Naive thymus-derived CD4-positive, alpha-beta T cell (primary cell): Measurements from ENCODE around the gene PFKM. TPM values are rescaled to one million over a fixed set of nuclear protein-coding genes. Genes with fewer than 3 reads are reported as not detected.

ENCODE experiments used
- ATAC-seq: fragments of 150-1000 bp; cut with Tn5 transposase; 2 replicates; pipeline ENCODE4 v1.10.0; 2021; ENCODE audit warnings: mild to moderate bottlenecking, moderate library complexity
- CTCF ChIA-PET: fragments of 350-600 bp; sonication (Branson Sonifier 250); formaldehyde crosslinking; loops from one replicate; lab custom pipeline; 2021; ENCODE audit warnings: antibody characterized with exemption; lab: Charles Lee
- POLR2A ChIA-PET: fragments of 350-600 bp; sonication (Branson Sonifier 250); formaldehyde crosslinking; loops from one replicate; lab custom pipeline; 2021; ENCODE audit warnings: antibody characterized with exemption, inconsistent platforms; lab: Charles Lee
- DNase-seq, 9 donors: peaks; one replicate each; pipeline versions ENCODE4 v3.0.0 to v3.0.0-alpha.2; 2020 to 2022; ENCODE audit warnings: mixed read lengths in 1 of 9
- H3K27ac ChIP-seq: one replicate; pipeline ENCODE4 v1.7.0; 2013; ENCODE audit warnings: mild to moderate bottlenecking, low read depth, low read length, moderate library complexity
- H3K27me3 ChIP-seq, 2 donors: one replicate each; pipeline ENCODE4 v1.7.0; 2013; ENCODE audit warnings: low read length in 2 of 2, mild to moderate bottlenecking in 2 of 2, moderate library complexity in 2 of 2; ENCODE audit not compliant: control insufficient read depth in 2 of 2, insufficient read depth in 2 of 2
- H3K36me3 ChIP-seq, 3 experiments: 1 replicate in 2 of 3; 2 replicates in 1 of 3; pipeline ENCODE4 v1.7.0; 2013; ENCODE audit warnings: low read length in 3 of 3, mild to moderate bottlenecking in 3 of 3, moderate library complexity in 1 of 3; ENCODE audit not compliant: insufficient read depth in 3 of 3, control insufficient read depth in 2 of 3
- H3K4me1 ChIP-seq, 2 donors: one replicate each; pipeline ENCODE4 v1.7.0; 2013; ENCODE audit warnings: low read length in 2 of 2, mild to moderate bottlenecking in 2 of 2, moderate library complexity in 1 of 2; ENCODE audit not compliant: control insufficient read depth in 2 of 2, insufficient read depth in 2 of 2
- H3K4me3 ChIP-seq: 2 replicates; pipeline ENCODE4 v1.7.0; 2013; ENCODE audit warnings: mild to moderate bottlenecking, low read length
- H3K9me3 ChIP-seq, 3 experiments: 1 replicate in 2 of 3; 2 replicates in 1 of 3; pipeline ENCODE4 v1.7.0; 2013; ENCODE audit warnings: low read length in 3 of 3; ENCODE audit not compliant: control insufficient read depth in 2 of 3
- H3K27ac Mint-ChIP-seq, 9 donors: one replicate each; pipeline ENCODE4 v1.8.0; 2020 to 2022; ENCODE audit warnings: mixed read lengths in 9 of 9, mild to moderate bottlenecking in 8 of 9, moderate library complexity in 5 of 9, inconsistent platforms in 2 of 9
- H3K27me3 Mint-ChIP-seq, 5 donors: one replicate each; pipeline ENCODE4 v1.8.0; 2021 to 2022; ENCODE audit warnings: mixed read lengths in 5 of 5, mild to moderate bottlenecking in 1 of 5
- H3K36me3 Mint-ChIP-seq, 5 donors: one replicate each; pipeline ENCODE4 v1.8.0; 2020 to 2022; ENCODE audit warnings: mixed read lengths in 5 of 5, mild to moderate bottlenecking in 3 of 5, inconsistent platforms in 1 of 5
- H3K4me1 Mint-ChIP-seq, 7 donors: one replicate each; pipeline ENCODE4 v1.8.0; 2020 to 2022; ENCODE audit warnings: mixed read lengths in 7 of 7, mild to moderate bottlenecking in 3 of 7, inconsistent platforms in 1 of 7
- H3K4me3 Mint-ChIP-seq, 10 donors: one replicate each; pipeline ENCODE4 v1.8.0; 2020 to 2022; ENCODE audit warnings: mild to moderate bottlenecking in 10 of 10, mixed read lengths in 10 of 10, moderate library complexity in 6 of 10, inconsistent platforms in 2 of 10
- H3K9me3 Mint-ChIP-seq, 11 donors: one replicate each; pipeline ENCODE4 v1.8.0; 2020 to 2022; ENCODE audit warnings: mixed read lengths in 11 of 11, mild to moderate bottlenecking in 4 of 11, inconsistent platforms in 1 of 11, moderate library complexity in 1 of 11
- intact Hi-C, 2 donors: fragments of 100-400 bp; cut with micrococcal nuclease; formaldehyde crosslinking; loops; one replicate each; pipeline ENCODE4 v1.15.1; 2023
- polyA plus RNA-seq, 2 donors: library from polyadenylated mRNA; unstranded; fragments of 300-500 nt; fragmentation: Illumina TruSeq; gene quantifications; one replicate each; pipeline ENCODE4 v1.2.3, GENCODE V29; 2021
- total RNA-seq, 6 experiments: library from RNA in 5 of 6; stranded (reverse) in 5 of 6; gene quantifications; 1 replicate in 5 of 6; 2 replicates in 1 of 6; pipeline ENCODE4 v1.2.3 and lab custom pipeline; 2021 to 2026

PFKM gene
- total and polyA plus RNA-seq, 7 experiments from 2014 or later, result 5.1 to 20.3 (median 14.0) TPM

DNA sequence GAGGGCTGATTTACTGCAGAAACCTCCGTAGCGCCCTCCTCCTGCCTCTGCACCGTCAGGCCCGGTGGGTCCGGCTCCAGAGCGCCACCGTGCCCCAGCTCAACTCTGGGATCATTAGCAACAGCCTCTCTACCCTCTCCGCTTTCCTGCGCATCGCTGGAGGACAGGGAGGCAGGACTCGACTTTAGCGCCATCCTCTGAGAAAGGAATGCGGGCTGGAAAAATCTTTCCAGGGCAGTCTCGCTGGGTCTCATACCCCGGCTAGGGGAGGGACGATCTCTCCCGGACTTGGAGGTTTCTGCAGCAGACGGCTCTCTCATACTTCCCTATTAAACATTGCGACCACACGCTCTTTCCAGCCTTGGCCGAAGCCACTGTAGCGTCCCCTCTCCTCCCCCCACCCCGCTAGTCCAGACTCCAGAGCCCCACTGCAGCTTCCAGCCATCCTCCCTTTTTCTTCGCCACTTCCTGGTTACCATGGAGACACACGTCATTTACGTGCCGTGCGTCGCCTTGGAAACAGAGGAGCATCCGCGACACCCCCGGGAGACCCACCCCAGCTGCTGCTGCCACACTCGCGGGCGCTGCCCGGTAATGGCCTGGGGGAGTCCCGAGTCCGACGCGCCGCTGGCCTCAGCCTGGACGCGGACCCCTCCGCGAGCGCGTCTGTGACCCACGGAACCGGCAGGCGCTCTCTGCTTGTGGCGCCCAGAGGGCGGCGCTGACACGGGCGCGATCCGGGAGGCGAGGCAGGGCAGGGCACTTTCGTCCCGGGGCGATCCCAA lies 64.1 kb downstream of the PFKM start, which contains the start of gene CCDC184:
CCDC184 (plus strand) TSS at position 554 of the 785 bp plus-strand sequence. CDS start 479 bp downstream, outside the sequence.
- Mint-ChIP-seq H3K9me3 (no peaks in the 10 kb centered on the region), H3K4me1 (peaks cover 5 to 28% (median 8%) of the 10 kb centered on the region in 7 donors), H3K4me3 (peak within 1 kb of the TSS; percentile 91 to 98 (median 96)), H3K27me3 (peaks cover 21 to 81% (median 38%) of the 10 kb centered on the region in 5 donors), H3K27ac (peak within 1 kb of the TSS; percentile 60 to 95 (median 86)), H3K36me3 (no peaks in the 10 kb centered on the region)
- ChIA-PET CTCF (interaction anchor here (0.5 to 3.0 kb wide), 7 partner anchors 9 to 698 kb away, joined by 3 to 33 read pairs (median 3); no protein-coding TSS in a partner anchor), POLR2A (interaction anchor here (0.7 to 2.5 kb wide), 8 partner anchors 8 to 478 kb away, joined by 3 to 52 read pairs (median 4); partner anchors contain the start of genes ASB8, RPAP3 and SENP1)
- H3K27ac ChIP-seq, result peak within 1 kb of the TSS; percentile 59
- H3K4me1 ChIP-seq, result peaks cover 6 to 11% of the 10 kb centered on the region in 2 donors
- ATAC-seq, result peak; percentile 84
- intact Hi-C loops, result loop anchor here (1.0 to 5.0 kb wide), 10 partner anchors 15 to 499 kb away; partner anchors contain the start of genes ASB8 (in 2 of the 2), COL2A1 (in 1 of the 2), KANSL2 (in 1 of the 2) and RPAP3 (in 1 of the 2)
- DNase-seq, result peak; percentile 58 to 85 (median 83)
- H3K9me3 ChIP-seq, result no peaks in the 10 kb centered on the region
- peaks cover 0 to 4% of the 10 kb centered on the region in 2 donors for H3K27me3 ChIP-seq
- H3K36me3 ChIP-seq, result no peaks in the 10 kb centered on the region
- peak within 1 kb of the TSS; percentile 80 for H3K4me3 ChIP-seq

DNA sequence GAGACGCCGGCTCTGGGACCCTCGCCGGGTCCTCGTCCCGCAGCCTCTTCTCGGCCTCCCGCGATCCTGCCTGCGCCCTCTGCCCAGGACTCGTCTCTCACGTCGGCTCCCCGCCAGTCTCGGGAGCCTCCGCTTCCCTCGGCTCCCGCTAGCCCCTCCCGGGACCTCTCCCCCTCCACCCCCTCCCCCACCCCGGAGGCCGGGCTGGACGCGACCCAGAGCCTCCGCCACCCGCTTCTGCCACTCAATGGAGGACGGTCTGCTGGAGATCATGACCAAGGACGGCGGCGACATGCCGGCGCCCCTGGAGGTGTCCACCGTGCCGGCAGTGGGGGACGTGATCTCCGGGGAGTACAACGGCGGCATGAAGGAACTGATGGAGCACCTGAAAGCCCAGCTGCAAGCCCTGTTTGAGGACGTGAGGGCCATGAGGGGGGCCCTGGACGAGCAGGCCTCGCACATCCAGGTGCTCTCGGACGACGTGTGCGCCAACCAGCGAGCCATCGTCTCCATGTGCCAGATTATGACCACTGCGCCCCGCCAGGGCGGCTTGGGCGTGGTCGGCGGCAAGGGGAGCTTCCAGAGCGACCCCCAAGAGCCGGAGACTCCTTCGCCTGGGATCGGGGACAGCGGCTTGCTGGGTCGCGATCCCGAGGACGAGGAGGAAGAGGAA lies 64.8 kb downstream of the PFKM start:
- H3K4me1 Mint-ChIP-seq, result peaks cover 5 to 28% (median 8%) of the 10 kb centered on the region in 7 donors
- peaks cover 6 to 11% of the 10 kb centered on the region in 2 donors for H3K4me1 ChIP-seq
- peak overlapping the region; percentile 59 for H3K27ac ChIP-seq
- no peaks in the 10 kb centered on the region for H3K36me3 Mint-ChIP-seq
- H3K27ac Mint-ChIP-seq, result peak overlapping the region in 4 of 9 donors; percentile 21 to 57 (median 34)
- POLR2A ChIA-PET, result interaction anchor here (1.6 to 2.5 kb wide), 2 partner anchors 15 to 20 kb away, joined by 4 to 52 read pairs; no protein-coding TSS in a partner anchor
- H3K9me3 ChIP-seq, result no peaks in the 10 kb centered on the region
- peak overlapping the region; percentile 80 for H3K4me3 ChIP-seq
- H3K27me3 ChIP-seq, result peaks cover 0 to 4% of the 10 kb centered on the region in 2 donors
- peak overlapping the region; percentile 52 to 97 (median 76) for H3K4me3 Mint-ChIP-seq
- DNase-seq (peak in 4 of 9 donors; percentile 8 to 27 (median 20)), ATAC-seq (peak; percentile 18)
- CTCF ChIA-PET, result interaction anchor here (0.5 to 3.0 kb wide), 3 partner anchors 13 to 344 kb away, joined by 4 to 33 read pairs (median 7); no protein-coding TSS in a partner anchor
- no peaks in the 10 kb centered on the region for H3K36me3 ChIP-seq
- H3K9me3 Mint-ChIP-seq, result no peaks in the 10 kb centered on the region
- intact Hi-C loops, result loop anchor here (1.0 to 5.0 kb wide), 10 partner anchors 14 to 498 kb away; partner anchors contain the start of genes ASB8 (in 2 of the 2), COL2A1 (in 1 of the 2), KANSL2 (in 1 of the 2) and RPAP3 (in 1 of the 2)
- peaks cover 16 to 79% (median 32%) of the 10 kb centered on the region in 5 donors for H3K27me3 Mint-ChIP-seq

DNA sequence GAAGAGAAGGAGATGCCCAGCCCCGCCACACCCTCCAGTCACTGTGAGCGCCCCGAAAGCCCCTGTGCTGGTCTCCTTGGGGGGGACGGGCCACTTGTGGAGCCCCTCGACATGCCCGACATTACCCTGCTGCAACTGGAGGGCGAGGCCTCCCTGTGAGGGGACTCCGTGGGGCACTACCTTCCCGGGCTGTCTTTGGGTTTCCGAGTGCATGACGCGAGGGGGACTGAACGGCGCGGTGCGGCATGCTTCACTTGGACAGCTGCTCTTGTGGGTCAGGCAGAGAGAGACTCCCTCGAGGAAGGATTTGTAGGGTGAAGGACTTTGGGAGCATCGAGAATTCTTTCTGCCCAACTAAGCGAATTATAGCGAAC lies 65.4 kb downstream of the PFKM start:
- Histone ChIP-seq H3K27me3 (peaks cover 0 to 4% of the 10 kb centered on the region in 2 donors), H3K4me3 (no peak overlapping the region), H3K36me3 (no peaks in the 10 kb centered on the region), H3K27ac (no peak overlapping the region), H3K9me3 (no peaks in the 10 kb centered on the region), H3K4me1 (peaks cover 6 to 11% of the 10 kb centered on the region in 2 donors)
- Mint-ChIP-seq H3K4me3 (peak overlapping the region; percentile 33 to 97 (median 68)), H3K27me3 (peaks cover 16 to 78% (median 28%) of the 10 kb centered on the region in 5 donors), H3K36me3 (no peaks in the 10 kb centered on the region), H3K9me3 (no peaks in the 10 kb centered on the region), H3K4me1 (peaks cover 5 to 28% (median 8%) of the 10 kb centered on the region in 7 donors), H3K27ac (peak overlapping the region in 2 of 9 donors; percentile 58 to 60)
- POLR2A ChIA-PET, result interaction anchor here (0.5 to 2.5 kb wide), 2 partner anchors 14 to 58 kb away, joined by 3 to 52 read pairs; no protein-coding TSS in a partner anchor
- CTCF ChIA-PET, result interaction anchor here (0.5 to 3.0 kb wide), 3 partner anchors 14 to 344 kb away, joined by 3 to 33 read pairs (median 7); no protein-coding TSS in a partner anchor
- ATAC-seq (no peak), DNase-seq (peak in 1 of 9 donors; percentile 14)
- intact Hi-C loops, result loop anchor here (5.0 kb wide), 3 partner anchors 168 to 477 kb away; partner anchors contain the start of genes COL2A1 (in 1 of the 2), RPAP3 (in 1 of the 2) and ZNF641 (in 1 of the 2)

DNA sequence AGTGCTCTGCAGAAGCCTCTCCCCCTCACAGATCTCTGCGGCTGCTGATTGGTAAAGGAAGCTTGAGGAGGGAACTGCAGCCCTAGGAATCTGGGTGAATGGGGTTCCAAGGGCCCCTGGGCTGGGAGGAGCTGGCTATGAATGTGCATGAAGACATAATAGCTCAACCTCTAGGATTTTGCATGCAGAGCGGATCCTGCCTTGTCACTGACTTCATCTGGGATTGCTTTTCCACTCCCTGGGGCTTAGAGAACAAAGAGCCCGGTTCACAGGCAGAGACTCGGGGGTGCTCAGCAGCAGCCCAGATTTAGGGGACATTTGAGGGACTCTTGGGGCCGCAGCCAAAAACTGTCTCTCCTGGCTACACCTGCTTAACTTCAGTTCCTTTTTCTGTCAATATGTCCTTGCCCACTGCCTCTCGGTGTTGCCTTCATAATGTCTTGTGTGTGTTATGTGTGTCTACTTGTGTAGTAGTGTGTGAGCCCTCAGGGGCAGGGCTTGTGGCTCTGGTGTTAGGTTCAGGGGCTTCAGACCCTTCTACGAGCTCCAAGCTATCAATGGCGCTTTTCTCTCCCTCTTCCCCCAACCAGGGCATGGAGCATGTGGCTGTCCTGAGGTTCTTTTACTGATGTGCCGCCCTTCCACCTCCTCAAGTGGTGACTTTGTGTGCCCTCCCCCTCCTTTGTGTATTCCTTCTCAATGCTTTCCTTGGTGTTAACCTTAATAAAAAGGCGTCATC lies 66.2 kb downstream of the PFKM start:
- no peak overlapping the region for H3K27ac ChIP-seq
- peaks cover 18 to 79% (median 26%) of the 10 kb centered on the region in 5 donors for H3K27me3 Mint-ChIP-seq
- no peaks in the 10 kb centered on the region for H3K9me3 Mint-ChIP-seq
- ChIA-PET CTCF (interaction anchor here (0.7 to 3.0 kb wide), 4 partner anchors 13 to 271 kb away, joined by 3 to 33 read pairs (median 4); no protein-coding TSS in a partner anchor), POLR2A (interaction anchor here (0.5 to 1.0 kb wide), 2 partner anchors 10 to 57 kb away, joined by 3 read pairs; no protein-coding TSS in a partner anchor)
- H3K36me3 Mint-ChIP-seq, result no peaks in the 10 kb centered on the region
- no peak overlapping the region for H3K4me3 ChIP-seq
- H3K36me3 ChIP-seq, result no peaks in the 10 kb centered on the region
- peak overlapping the region; percentile 24 to 97 (median 62) for H3K4me3 Mint-ChIP-seq
- no peak for ATAC-seq
- H3K27me3 ChIP-seq, result peaks cover 0 to 4% of the 10 kb centered on the region in 2 donors
- intact Hi-C loops, result no loop called here
- no peak for DNase-seq
- peak overlapping the region in 4 of 9 donors; percentile 14 to 80 (median 45) for H3K27ac Mint-ChIP-seq
- no peaks in the 10 kb centered on the region for H3K9me3 ChIP-seq
- H3K4me1 Mint-ChIP-seq, result peaks cover 5 to 33% (median 8%) of the 10 kb centered on the region in 7 donors
- peaks cover 6 to 11% of the 10 kb centered on the region in 2 donors for H3K4me1 ChIP-seq

DNA sequence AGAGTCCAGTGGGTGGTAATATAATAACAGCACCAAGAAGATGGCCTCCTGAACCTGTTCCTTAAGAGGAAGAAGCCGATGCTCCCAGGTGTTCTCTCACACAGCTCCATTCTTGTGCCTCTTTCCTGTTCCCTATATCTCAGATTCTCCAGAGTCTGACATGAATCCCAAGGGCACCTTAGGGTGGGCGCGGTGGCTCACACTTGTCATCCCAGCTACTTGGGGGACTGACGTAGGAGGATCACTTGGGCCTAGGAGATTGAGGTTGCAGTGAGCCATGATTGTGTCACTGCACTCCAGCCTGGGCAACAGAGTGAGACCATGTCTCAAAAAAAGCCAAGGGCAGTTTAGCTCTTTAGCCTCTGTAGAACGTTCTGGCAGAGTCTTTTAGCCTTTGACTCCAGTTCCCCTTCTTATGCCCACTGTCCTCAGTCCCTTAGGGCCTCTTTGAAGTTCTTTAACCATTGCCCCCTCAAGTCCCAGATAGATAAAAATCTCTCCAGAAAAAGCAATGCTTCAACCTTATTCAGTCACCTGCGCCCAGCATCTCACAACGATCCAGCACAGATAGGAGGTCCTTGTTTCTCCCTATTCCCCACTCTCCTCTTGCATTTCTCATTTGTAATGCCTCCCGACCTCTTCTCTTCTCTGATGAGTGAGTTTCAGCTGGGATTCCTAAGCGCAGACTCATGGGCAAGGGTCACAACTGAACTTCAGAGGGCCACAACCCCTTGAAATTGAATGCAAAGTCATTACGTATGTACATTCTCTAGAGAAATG lies 68.9 kb downstream of the PFKM start:
- Mint-ChIP-seq H3K27me3 (peaks cover 18 to 72% (median 22%) of the 10 kb centered on the region in 5 donors), H3K4me1 (peaks cover 0 to 20% (median 0%) of the 10 kb centered on the region in 7 donors), H3K9me3 (no peaks in the 10 kb centered on the region), H3K27ac (no peak overlapping the region), H3K4me3 (no peak overlapping the region), H3K36me3 (no peaks in the 10 kb centered on the region)
- intact Hi-C loops, result loop anchor here in 1 of 2 donors (2.0 kb wide), 1 partner anchor 473 kb away; no protein-coding TSS in a partner anchor
- DNase-seq, result no peak
- no peak for ATAC-seq
- Histone ChIP-seq H3K27me3 (peaks cover 0 to 4% of the 10 kb centered on the region in 2 donors), H3K36me3 (no peaks in the 10 kb centered on the region), H3K9me3 (no peaks in the 10 kb centered on the region), H3K4me1 (peaks cover 0 to 6% of the 10 kb centered on the region in 2 donors), H3K4me3 (no peak overlapping the region), H3K27ac (no peak overlapping the region)
- ChIA-PET POLR2A (interaction anchor here (0.6 to 1.0 kb wide), 2 partner anchors 9 to 143 kb away, joined by 3 to 5 read pairs; no protein-coding TSS in a partner anchor), CTCF (interaction anchor here (0.6 to 4.3 kb wide), 5 partner anchors 9 to 266 kb away, joined by 3 to 32 read pairs (median 4); no protein-coding TSS in a partner anchor)
